ENCODE measurements around the gene PAPPA2.
"Not testable (repeated sequence)": the region's sequence is repeated elsewhere in the genome, so short reads cannot be mapped to it uniquely, and the experiment has no call there.

PAPPA2 gene, protein sequence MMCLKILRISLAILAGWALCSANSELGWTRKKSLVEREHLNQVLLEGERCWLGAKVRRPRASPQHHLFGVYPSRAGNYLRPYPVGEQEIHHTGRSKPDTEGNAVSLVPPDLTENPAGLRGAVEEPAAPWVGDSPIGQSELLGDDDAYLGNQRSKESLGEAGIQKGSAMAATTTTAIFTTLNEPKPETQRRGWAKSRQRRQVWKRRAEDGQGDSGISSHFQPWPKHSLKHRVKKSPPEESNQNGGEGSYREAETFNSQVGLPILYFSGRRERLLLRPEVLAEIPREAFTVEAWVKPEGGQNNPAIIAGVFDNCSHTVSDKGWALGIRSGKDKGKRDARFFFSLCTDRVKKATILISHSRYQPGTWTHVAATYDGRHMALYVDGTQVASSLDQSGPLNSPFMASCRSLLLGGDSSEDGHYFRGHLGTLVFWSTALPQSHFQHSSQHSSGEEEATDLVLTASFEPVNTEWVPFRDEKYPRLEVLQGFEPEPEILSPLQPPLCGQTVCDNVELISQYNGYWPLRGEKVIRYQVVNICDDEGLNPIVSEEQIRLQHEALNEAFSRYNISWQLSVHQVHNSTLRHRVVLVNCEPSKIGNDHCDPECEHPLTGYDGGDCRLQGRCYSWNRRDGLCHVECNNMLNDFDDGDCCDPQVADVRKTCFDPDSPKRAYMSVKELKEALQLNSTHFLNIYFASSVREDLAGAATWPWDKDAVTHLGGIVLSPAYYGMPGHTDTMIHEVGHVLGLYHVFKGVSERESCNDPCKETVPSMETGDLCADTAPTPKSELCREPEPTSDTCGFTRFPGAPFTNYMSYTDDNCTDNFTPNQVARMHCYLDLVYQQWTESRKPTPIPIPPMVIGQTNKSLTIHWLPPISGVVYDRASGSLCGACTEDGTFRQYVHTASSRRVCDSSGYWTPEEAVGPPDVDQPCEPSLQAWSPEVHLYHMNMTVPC (N-terminal part only)

DNA sequence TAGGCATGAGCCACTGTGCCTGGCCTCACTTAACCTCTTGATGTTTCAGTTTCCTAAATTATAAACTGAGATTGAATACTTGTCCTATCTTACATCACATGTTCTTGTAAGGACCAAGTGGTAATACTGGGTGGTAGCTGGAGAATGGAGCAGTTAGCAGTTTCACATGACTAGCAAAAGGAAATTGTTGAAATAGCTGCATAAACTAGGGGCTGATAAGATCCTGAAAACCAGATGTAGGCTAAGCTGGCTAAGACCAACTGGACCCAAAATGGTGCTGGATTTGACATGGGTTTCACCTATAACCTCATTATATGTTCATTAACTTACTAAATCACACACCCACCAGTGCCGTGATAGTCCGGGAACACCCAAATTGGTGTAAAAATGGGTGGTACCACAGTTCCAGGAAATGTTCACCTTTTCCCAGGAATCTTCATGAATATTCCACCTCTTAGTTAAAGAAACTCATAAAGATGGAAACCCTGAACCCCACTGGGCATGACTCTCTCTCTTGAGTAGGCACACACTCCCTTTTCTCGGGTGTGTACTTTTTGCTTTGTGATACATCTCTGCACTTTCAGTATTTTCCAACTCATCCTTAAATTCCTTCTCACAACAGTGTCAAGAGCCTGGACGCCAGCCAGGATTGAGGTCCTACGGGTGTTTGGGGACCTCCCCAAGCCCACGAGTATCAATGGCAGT is at the start of gene PAPPA2:
PAPPA2 (plus strand) TSS at position 502 of the 705 bp plus-strand sequence. CDS start 93,148 bp downstream, outside the sequence.
- no peak for DNase-seq

DNA sequence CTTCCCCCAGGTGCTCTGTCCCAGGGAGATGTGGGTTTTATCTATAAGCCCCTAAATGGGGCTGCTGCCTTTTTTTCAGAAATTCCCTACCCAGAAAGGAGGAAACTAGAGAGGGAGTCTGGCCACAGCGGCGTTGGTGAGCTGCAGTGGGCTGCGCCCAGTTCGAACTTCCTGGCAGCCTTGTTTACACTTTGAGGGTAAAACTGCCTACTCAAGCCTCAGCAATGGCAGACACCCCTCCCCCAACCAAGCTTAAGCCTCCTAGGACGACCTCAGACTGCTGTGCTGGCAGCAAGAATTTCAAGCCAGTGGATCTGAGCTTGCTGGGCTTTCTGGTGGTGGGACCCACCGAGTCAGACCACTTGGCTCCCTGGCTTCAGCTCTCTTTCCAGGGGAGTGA is 46.2 kb upstream of the PAPPA2 start:
- no peak for DNase-seq

DNA sequence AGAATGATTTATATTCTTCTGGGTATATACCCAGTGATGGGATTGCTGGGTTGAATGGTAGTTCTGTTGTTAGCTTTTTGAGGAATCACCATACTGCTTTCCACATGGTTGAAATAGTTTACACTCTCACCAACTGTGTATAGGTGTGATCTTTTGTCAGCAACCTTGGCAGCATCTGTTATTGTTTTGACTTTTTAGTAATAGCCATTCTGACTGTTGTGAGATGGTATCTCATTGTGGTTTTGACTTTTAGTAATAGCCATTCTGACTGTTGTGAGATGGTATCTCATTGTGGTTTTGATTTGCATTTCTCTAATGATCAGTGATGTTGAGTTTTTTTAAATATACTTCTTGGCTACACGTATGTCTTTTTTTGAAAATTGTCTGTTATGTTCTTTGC is 43.4 kb upstream of the PAPPA2 start:
- not testable (repeated sequence) for DNase-seq

DNA sequence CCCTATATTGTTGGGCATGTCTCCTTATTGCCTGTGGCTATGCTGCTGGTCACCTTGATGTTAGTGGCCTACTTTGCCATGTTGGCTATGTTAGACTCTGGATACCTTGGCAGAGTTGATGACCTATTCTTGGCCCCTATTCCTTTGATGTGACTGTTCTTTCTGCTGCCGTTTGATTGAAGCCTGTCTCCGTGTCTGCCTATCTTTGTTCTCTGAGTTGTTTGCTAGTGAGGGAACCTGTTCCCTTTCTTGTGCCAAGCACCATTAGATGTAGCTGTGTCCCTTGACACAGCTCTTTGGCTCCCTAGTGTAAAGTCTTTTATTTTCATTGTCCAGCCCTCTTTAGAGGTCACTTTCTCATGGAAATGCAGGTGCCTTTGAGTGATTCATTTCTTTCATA is 28.7 kb upstream of the PAPPA2 start:
- DNase-seq = no peak

DNA sequence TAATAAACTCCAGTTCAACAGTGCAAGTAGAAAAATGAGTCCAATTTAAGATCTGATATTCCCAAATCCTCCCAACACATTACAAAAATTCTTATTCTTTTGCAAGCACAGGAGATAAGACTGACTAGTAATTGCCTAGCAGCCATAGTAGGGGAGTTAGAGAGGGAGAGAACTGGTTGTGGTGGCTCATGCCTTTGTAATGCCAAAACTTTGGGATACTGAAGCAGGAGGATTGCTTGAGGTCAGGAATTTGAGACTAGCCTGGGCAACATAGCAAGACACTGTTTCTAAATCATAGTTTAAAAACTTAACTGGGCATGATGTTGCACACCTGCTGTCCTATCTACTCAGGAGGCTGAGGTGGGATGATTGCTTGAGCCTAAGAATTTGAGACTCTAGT is 26.7 kb upstream of the PAPPA2 start:
- no peak for DNase-seq

DNA sequence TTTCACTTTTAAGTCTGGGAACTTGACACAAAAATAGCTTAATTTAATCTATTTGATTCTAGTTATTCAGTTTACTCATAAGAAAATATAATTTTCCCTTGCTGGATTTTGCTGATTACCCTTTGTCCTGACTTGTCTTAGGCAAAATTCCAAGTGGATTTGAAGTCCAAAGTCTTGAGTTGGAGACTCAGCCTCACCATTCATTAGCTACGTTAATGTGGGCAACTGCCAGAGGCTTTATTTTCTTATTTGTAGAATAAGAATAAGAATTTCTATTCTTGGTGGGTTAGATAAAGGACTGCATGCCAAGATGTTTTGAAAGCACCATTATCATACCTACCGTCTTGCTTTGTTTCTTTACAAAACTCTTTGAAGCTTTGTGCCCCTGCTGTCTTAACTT is 22.8 kb upstream of the PAPPA2 start:
- DNase-seq = no peak

DNA sequence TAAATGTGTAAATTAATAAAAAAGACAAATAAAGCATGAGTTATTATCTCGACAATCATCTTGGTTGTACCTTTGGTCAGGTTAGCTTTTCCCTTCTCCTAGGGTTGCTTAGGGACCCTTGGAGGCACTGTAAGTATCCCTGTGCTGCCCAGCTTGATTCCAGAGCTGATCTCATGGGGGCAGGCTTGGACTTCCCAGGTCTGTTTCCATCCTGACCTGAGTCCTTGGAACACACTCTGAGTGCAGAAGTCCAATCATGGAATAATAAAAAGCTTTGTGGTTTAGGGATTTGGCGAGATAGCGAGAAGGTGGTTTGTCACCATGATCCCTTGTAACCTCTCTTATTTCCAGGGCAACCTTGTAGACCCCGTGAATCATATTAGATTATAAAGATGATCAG is 18.7 kb upstream of the PAPPA2 start:
- DNase-seq = no peak

DNA sequence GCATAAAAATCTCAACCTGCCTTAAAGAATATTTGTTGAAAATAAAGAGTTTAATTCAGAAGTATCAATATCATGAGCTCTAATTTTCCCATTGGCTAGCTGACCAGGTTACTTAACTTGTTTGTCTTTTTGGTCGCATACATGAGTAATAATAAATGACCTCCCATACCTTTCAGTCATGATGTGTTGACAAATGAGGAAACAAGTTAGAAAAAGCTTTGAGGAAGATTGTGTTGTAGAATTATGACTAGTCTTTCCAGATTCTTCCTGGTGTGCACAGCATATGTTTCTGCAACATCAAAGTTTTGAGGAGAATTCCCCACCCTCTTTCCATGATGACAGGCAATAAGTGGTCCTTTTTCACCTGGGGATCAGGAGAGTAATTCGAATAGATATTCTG is 17.6 kb upstream of the PAPPA2 start:
- DNase-seq = no peak

DNA sequence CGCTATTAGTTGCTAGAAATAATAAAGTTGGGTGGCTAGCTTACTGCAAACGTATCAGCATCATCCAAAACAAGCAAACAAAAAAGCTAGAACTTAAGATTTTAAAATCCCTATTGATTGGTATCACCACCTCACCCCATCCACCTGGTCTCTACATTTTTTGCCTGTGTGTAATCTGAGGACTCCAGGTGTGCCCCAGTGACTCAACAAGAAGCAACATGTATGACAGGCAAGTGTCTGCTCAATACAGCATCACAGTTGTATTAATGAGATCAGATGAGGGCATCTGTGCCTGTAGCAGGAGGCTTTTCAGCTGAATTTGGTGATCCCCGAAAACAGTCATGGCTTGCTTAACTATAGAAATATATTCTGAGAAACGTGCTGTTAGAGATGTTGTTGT is 14.6 kb upstream of the PAPPA2 start:
- DNase-seq = no peak

DNA sequence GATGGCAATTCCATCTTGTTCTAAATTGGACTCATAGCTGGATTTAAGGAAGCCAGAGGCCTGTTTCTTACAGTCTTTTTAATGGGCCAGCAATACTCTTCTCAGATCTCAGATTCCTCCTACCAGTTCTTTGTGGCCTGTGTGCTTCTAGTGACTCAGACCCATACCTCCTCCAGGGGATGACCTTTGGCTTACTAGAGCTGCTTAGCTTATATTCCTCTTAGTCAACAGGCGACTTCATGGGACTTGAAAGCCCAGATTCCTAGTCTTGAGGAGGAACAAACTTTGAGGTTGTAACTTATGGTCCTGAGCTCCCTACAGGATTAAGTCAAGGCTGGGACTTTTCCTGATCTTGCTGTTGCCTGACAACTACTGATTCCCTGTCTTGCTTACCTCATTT is 12.4 kb upstream of the PAPPA2 start:
- DNase-seq = no peak

DNA sequence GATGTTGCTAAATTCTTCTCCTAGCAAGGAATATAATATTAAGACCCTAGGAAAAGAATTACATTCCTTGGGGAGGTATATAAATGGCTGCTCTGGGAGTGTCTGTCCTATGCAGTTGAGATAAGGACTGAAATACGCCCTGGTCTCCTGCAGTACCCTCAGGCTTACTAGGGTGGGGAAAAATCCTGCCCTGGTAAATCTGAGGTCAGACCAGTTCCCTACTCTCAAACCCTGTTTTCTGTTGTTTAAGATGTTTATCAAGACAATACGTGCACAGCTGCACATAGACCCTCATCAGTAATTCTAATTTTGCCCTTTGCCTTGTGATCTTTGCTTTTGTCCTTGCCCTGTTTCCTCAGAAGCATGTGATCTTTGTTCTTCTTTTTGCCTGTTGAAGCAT is 11.2 kb upstream of the PAPPA2 start:
- DNase-seq = not testable (repeated sequence)

DNA sequence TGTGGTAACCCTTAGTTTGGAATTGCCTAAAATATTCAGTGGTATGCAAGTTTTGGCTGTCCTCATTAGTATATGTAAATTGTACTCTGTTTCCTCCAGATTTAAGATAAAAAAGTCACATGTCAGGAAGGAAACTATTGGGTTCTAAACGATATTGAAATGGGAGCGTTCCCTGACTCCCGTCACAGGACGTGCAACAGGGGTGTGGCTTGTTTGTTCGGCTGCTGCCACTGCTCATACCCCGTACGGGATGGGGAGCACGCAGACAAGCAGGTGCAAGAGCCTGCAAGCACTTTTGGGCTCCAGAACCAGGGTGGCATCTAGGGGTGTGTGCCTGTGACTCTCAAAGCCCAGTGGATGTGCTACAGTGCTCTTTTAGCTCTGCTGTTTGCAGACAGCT is 6.2 kb upstream of the PAPPA2 start:
- no peak for DNase-seq

DNA sequence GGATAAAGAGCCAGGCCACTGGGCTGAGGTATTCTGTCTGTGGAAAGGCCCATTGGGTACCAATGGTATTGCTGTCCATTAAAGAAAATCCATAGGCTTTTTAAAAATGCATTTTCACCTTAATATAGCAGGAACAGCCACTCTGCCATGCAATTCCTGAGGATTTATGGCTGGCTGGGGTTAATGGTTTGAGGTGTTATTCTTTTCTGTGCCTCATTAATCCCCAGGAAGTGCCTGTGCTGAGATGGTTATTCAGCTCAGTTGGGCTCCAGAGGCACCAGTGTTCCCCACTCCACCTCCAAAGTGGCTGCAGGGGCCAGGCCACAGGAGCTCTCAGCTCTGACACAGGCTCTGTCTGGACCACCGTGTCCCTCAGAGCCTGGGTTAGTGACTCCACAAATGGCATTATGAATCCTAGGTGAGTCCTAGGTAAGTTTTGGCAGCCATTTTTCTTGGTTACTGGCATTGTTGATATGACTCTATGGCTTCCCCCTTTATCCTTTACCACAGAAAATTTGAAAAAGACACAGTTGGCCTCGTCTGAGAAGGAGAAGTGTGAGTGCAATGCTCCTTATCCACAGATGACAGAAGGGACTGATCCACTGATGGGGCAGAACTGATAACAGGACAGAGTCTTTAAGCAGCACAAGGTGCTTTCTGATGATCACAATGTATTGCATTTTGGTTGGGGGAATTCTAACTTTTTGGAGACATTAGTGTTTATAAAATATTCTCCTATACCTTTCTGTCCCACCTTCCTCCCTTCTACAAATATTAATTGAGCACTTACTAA is 2.2 kb upstream of the PAPPA2 start:
- no peak for DNase-seq

DNA sequence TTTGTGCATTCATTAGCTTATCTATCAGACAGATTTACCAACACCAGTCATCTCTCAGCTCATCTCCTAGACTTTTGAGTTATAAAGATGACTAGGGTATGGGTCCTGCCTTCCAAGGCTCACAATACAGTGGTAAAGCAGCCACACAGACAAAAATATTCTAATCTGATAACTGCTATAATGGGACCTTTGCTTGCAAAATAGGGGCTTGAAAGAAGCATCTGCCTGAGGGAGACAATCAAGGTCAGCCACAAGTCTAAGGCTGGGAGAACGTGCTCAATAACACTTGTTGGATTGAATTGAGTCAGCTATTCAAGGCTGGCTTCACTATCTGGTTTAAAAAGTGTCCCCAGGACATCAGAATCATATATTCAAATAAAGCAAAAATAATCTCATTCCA is 1.4 kb upstream of the PAPPA2 start:
- DNase-seq = no peak

DNA sequence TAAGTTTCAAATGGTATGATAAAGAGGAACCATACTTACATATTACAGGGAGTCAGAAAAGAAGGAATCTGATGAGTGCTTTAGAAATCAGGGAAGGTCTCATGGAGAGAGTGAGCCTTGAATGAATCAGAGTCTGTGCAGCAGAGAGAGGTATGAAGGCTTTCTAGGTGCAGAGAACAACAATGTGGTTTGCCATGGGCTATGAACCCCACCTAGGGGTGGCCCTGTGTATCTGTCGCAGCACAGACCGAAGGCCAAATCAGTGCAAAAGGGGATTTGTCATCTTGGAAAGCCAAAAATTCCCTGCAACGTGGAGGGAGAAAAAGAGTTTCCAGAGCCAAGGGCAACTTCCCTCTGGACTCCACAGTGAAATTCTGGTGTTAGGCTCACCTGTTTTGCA is 3.5 kb downstream of the PAPPA2 start:
- no peak for DNase-seq

DNA sequence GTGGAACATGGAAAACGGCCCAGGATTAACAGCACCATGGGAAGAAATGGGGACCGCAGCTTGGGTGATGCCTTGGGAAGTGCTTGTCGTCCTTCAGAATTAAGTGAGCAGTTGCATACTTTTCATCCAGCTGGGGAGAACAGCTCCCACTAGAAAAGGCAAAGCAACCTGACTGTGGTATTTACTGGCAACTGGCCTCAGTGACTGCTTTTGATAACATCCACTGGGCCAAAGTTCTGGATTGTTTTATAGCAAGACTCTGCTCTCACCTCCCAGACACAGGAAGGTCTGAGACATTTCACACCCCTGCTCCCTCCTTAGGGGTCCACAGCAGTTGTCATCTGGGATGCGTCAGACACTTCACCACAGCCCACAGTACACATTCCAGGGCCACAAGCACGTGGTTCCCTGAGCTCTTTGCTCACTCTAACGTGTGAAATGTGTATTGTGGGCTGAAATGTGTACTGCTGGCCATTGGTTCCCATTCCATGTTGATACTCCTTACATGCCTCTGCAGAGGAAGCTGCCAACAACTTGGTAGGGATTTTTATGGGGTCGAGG is 6.6 kb downstream of the PAPPA2 start:
- no peak for DNase-seq

DNA sequence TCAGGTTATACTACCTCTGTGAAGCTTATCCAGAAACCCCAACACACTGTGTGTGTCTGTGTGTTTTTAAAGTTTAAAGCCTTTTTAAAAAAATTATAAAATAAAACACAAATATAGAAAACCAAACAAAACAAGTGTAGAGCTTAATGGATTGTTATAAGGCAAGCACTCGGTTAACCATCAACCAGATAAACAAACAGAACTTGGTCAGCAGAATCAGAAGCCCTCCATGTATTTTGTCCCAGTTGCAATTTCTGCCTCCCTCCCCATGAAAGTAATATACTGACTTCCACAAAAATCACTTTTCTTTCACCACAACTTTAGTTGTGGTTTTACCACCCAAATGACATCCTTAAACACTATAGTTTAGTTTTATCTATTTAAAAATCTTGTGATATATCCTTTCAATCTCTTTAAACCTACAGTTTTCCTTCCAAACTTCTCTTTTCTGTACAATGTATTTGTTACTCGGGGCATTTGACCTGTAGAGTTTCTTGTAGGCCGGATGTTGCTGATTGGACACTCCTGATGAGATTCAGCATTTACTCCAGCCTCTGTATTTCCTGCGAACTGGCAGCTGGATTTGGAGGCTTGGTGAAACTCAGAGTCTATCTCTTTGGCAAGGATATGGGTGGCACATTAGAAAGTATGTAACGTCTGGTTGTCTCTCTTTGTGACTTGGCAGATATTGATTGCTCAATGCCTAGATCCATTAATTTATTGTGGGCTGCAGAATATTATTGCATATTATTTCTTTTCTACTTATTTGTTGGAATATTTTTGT is 8.6 kb downstream of the PAPPA2 start:
- no peak for DNase-seq

DNA sequence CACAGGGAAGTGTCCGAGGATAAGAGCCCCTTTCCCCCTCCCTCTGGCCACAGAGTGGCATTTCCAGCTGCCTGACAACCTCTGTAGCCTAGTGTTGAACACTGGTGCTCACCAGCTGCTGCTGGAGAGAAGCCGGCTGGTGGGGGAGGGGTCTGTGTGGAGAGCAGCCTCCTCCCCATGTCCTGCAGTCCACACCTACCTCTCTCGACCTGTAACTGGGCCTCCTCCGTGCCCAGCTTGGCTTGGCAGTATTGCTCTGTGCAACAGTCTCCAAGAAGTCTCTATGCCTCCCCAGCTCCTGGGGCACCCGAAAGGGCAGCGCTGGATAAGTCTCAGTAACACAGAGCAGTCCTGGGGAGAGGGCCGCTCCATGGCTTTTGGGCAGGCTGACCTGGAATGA is 17.0 kb downstream of the PAPPA2 start:
- no peak for DNase-seq

DNA sequence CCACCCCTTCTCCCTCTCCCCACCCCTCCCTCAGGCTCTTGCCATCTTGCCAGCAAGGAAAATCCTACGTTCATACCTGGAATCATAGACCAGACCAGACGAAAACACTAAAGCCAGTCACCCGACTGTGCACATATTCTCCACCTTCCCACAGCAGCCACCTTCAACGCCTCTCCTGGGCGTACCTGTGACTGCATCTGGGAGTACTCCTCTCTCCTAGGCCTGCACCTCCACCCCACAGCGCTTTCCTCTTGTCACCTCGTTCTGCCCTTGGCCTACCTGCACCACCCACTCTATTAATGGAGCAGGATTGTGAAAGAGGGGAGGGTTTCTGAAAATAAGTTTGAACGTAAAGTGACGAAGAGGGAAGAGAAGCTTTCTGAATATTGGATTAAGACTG is 17.8 kb downstream of the PAPPA2 start:
- no peak for DNase-seq

DNA sequence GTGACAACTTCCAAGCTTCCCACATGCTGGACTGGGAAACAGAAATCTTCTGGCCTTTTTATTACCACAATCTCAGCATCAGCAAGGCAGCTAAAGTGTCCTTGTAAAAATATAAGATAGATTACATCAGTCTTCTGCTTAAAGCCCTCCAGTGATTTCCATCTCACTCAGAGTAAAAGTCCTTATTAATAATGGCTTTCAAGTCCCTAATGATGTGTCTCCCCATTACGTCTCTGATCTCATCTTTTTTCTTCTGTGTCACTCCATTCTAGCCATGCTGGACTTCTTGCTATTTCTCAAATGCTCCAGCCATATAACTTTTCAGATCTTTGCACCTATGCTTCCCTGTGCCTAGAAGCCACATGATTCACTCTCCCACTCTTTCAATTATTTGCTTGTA is 22.1 kb downstream of the PAPPA2 start:
- no peak for DNase-seq

DNA sequence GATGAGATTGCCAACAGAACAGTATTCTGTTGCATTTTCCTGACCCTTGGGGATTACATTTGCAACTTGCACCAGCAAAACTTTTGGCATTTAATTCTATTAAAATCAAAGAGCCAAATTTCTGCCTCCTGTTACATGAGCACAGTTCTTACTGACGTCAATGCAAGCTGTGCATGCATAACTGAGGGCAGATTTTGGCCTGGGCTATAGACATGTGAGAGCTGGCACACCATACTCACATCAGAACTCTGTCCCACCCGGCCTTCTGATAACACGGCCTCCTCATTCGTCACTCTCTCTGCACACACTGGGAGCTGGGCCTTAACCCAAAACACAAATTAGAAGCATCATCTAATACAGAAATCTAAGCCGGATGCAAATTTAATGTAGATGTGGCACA is 31.5 kb downstream of the PAPPA2 start:
- DNase-seq = no peak
